NB4 (cell line): Measurements from ENCODE around the gene DSCAML1.

ENCODE experiments used
- CTCF ChIP-seq: IDR thresholded peaks from one replicate; pipeline ENCODE4 v1.5.1; 2012; ENCODE audit warnings: low read depth, low read length
- MAX ChIP-seq: IDR thresholded peaks from 2 replicates; pipeline ENCODE4 v1.6.1; 2011; ENCODE audit warnings: low read depth, low read length
- MYC ChIP-seq: IDR thresholded peaks from 2 replicates; pipeline ENCODE4 v1.6.1; 2011; ENCODE audit warnings: low read depth, low read length
- POLR2A ChIP-seq: IDR thresholded peaks from 2 replicates; pipeline ENCODE4 v1.6.1; 2011; ENCODE audit warnings: mild to moderate bottlenecking; ENCODE audit not compliant: insufficient read length; ENCODE audit errors: extremely low read depth

GRCh38 chr11:117547195-117547850 lies 249.7 kb downstream of the DSCAML1 start:
- TF ChIP-seq CTCF (no peak), POLR2A (no peak), MYC (no peak), MAX (no peak)
